GM12873 (cell line): Measurements from ENCODE around the gene PPA1.

ENCODE experiments used
- TF ChIP-seq, protein P1 (sequence below): IDR thresholded peaks from 2 replicates; pipeline ENCODE4 v1.5.1; 2012; ENCODE audit warnings: low read depth, mild to moderate bottlenecking, moderate library complexity, low read length, control low read depth; ENCODE audit not compliant: insufficient read depth; ENCODE audit errors: missing control alignments

PPA1 gene

DNA sequence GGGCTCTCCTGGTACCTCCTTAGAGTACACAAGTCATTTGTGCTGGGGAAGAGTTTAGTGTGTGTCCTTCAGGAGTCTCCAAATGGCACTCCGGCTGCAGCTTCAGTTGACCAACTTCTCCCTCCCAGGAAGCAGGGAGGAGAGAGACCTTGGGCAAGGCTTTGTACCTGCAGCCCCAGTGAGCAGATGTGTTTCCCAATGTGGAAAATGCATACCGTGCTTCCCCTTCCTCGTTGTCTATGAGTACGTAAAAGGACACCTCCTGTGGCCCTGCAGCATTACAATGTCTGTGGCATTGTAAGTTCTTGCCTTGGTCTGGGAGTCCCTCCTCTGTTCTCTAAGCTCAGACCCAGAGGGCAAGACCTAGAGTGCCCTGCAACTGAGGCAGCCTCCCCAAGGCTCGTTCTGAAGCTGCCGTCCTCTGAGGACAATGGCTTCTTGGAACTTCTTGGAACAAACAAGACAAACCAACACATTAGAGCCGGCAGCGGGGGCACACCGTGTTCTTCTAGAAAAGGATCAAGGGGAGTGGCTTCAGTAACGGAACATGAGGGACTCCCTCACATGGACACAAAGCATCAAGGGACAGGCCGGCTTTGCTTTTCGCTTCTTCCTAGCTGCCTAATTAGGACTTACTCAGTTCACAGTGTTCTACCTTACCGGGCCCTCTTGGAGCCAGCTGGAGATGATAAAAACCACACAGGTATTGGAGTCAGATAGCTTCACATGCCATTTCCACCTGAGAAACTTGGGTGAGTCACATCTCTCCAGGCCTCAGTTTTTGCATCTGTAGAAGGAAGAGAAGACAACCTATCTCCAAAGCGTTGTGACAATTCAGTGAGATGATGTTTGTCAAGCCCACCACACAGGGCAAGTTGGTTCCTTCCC lies 20.9 kb upstream of the PPA1 start:
- TF ChIP-seq, protein P1, sequence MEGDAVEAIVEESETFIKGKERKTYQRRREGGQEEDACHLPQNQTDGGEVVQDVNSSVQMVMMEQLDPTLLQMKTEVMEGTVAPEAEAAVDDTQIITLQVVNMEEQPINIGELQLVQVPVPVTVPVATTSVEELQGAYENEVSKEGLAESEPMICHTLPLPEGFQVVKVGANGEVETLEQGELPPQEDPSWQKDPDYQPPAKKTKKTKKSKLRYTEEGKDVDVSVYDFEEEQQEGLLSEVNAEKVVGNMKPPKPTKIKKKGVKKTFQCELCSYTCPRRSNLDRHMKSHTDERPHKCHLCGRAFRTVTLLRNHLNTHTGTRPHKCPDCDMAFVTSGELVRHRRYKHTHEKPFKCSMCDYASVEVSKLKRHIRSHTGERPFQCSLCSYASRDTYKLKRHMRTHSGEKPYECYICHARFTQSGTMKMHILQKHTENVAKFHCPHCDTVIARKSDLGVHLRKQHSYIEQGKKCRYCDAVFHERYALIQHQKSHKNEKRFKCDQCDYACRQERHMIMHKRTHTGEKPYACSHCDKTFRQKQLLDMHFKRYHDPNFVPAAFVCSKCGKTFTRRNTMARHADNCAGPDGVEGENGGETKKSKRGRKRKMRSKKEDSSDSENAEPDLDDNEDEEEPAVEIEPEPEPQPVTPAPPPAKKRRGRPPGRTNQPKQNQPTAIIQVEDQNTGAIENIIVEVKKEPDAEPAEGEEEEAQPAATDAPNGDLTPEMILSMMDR: no peak

DNA sequence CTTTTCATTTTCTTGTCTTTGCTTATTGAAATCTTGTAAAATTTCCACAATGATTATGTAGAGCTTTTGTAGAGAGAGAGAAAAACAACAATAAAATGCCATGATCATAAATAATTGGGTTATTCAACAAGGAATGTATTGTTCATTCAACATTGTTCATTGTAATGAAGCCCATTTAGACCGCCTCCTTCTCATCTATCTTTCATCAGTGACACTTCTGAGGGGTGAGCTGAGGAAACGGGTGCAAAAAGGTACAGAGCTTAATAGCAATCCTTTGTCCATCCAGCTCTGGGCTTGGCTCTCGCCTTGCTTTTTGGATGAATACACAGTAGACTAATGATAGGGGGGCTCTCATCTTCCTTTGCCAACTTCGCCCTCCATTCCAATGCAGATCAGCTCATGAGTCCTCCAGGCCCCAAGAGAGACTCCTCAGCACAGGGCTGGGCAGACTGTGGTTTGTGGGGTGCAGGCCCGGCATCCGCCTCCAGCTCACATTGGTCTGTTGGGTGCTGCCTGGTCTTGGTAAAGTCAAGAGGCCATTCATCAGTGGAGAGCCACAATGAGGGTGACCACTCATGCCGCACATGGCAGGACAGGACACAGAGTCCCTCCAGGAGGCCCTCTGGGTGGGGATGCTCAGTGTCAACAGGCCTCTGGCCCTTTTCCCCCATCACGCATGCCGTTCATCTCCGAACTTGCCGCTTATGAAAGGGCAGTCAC lies 17.9 kb upstream of the PPA1 start:
- TF ChIP-seq, protein P1: no peak

DNA sequence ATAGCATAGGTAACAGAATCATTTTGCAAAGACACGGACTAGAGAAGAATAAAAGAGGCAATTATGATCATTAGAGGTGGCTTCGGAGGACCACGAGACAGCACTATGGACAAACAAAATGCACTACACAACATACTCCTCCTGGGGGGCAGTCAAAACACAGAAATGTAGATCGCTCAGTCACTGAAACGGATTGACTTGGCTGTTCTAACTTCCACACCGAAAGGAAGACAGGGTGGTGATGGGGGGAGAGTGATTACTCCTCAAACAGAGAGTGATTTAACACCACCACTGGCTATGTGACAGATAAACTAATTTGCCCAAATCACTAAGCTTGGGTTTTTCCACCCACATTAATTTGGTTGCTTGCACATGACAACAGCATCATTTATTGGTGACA lies 14.1 kb upstream of the PPA1 start:
- TF ChIP-seq, protein P1: no peak

DNA sequence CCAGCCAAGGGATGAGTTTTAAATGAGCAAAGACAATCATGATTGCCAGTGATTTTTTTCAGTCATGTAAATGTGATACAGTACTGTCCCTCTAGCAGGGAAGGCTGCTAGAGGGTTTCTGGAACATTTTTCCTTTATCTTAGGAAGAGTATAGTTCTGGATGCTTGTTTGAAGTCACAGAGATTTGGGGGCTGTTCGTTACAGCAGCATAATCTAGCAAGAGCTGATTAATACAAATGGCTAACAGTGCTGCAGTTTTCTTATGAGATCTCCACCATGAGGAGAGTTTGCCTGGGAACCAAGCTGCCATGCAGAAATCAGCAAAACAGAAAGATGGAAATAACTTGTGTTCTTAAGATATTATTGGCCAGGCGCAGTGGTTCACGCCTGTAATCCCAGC lies 7.9 kb upstream of the PPA1 start:
- TF ChIP-seq, protein P1: no peak

DNA sequence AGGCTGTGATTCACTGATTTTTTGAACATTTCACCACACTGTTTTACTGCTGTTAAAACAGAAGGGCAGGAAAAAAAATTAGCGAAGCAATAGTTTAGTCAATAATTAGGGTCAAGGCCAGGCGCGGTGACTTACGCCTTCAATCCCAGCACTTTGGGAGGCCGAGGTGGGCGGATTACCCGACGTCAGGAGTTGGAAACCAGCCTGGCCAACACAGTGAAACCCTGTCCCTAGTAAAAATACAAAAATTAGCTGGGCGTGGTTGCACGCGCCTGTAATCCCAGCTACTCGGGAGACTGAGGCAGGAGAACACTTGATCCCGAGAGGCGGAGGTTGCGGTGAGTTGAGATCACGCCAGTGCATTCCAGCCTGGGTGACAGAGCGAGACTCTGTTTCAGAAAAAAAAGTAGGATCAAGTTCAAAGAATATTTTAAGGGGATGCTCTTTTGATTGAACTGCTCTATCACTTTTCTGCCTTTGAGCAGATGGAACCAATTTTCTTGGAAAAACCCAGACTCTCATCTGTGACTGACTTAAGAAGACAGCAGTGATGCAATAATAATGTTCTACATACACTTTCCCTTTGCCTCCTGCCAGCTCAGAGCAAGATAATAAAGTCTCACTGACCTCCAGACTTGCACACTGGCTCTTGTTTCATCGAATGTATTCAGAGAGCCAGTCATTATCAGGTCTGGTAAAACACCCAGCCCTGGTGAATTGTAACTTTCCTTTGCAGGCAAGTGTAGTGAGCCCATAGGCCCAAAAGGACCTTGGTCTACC lies 1.6 kb upstream of the PPA1 start:
- TF ChIP-seq, protein P1: no peak

DNA sequence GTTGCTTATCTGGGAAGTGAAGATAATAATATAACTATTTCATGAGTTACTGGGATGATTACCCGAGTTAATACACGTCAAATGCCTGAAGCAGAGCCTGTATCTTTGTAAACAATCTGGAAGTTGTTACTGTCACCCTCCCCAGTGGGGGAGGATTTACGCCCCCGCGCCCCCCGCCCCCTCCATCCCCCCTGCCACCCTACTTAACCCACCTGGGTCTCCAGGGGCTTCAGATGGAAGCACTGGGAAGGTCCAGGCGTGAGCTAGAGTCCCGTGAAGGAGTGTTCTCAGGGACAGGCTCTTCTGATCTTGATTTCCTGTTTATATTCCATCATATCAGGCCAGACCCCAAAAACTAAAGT lies 691 bp upstream of the PPA1 start:
- TF ChIP-seq, protein P1: no peak

DNA sequence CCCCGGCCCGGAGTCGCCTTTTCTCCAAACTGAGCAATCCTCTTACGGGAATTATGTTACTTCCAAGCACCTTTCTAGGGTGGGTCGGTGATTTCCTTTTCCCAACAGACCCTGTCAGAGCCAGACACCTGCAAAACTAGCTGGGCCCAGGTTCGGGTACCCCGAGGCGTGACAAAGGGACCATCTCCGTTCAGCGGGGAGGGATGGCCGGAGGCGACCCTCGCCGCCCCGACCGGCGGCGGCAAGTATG lies 445 bp downstream of the PPA1 start:
- TF ChIP-seq, protein P1: no peak
